HK-2 (cell line): Measurements from ENCODE around the gene PXYLP1.

ENCODE experiments used
- DNase-seq: peaks from one replicate; pipeline ENCODE4 v3.0.0-alpha.2; 2018; ENCODE audit not compliant: unreplicated experiment

PXYLP1 gene

GRCh38 chr3:141249041-141249440, 17.4 kb downstream of the PXYLP1 start:
- DNase-seq: no peak

DNA sequence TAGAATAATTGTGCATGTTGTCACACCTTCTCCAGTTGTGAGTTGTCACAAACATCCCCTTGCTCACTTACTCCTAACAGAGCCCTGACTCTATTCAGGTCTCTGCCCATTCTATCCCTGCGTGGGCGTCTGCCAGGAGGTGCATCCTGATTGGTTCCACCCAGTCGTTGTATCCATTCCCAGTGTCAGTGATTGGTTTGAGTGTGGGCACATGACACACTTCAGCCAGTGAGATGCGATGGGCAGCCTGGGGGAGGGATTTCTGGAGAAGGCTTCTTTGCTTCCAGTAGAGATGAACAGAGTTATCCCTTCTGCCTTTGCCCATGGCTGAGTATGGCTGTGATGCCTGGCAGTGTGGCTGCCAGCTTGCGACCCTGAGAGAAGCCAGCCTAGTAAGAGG, 18.7 kb downstream of the PXYLP1 start:
- DNase-seq: no peak

- DNase-seq: no peak
These were observed 19.2 kb downstream of the PXYLP1 start for GRCh38 chr3:141250828-141251227.

DNA sequence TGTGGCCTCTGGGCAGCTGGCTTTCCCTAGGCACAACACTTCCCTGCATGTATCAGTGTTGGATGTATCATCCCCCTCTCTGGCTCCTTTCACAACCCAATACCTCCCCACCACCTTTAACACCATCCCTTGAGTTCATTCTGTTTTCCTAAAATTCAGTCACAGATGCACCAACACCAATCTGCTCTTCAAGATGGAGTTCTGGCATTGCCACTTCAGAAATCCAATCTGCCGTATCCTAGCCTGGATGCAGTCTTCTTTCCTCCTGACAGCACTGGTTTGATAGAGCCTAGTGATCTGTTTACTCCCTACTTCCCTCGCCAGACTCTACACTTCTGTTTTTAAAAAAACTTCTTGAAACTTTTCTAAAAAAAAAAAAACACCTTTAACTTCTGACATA, 21.7 kb downstream of the PXYLP1 start:
- no peak for DNase-seq

- no peak for DNase-seq
These were observed 22.2 kb downstream of the PXYLP1 start for GRCh38 chr3:141253811-141254210.

- DNase-seq: no peak
These were observed 23.7 kb downstream of the PXYLP1 start for GRCh38 chr3:141255137-141255845.

DNA sequence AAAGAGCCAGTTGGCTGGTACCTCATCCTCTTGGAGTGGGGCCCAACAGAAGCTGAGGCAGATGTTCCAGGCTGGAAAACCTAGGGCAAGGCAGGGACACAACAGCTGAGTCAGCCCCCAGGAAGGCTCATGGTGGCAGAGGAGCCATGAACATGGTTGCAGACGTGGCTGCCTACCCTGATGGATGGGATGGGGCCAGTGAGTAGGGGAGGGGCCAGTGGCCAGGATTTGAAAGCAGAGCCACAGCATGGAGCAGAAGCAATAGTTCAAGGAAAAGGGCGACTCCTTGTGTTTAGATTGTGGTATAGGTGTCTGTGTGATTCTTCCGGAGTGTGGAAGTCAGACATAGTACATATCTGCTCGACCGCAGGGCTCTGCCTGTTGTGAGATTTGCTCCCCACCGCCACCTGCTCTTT, 24.2 kb downstream of the PXYLP1 start:
- DNase-seq: no peak

DNA sequence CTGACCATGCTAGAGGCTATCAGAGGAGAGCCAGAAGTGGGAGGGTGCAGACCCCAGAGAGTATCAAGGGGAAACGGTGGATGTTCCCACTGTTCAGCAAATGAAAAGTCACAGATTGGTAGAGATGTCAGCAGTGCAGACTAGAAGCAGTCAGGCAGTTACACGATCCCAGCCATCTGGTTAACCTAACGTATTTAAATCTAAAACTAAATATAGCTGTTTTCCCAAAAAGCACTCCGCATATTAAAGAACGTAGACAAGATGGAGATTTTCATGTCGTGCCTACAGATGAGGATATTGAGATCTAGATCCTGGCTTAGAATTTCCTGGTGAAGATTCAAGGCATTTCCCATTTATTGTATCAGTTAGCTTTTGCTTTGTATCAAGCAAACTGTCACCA, 25.2 kb downstream of the PXYLP1 start:
- DNase-seq: no peak

GRCh38 chr3:141257961-141258360, 26.3 kb downstream of the PXYLP1 start:
- no peak for DNase-seq

- no peak for DNase-seq
These were observed 27.3 kb downstream of the PXYLP1 start for GRCh38 chr3:141258973-141259372.

- no peak for DNase-seq
These were observed 28.4 kb downstream of the PXYLP1 start for GRCh38 chr3:141259821-141260629.

GRCh38 chr3:141260630-141260927, 29.0 kb downstream of the PXYLP1 start:
- DNase-seq: no peak

DNA sequence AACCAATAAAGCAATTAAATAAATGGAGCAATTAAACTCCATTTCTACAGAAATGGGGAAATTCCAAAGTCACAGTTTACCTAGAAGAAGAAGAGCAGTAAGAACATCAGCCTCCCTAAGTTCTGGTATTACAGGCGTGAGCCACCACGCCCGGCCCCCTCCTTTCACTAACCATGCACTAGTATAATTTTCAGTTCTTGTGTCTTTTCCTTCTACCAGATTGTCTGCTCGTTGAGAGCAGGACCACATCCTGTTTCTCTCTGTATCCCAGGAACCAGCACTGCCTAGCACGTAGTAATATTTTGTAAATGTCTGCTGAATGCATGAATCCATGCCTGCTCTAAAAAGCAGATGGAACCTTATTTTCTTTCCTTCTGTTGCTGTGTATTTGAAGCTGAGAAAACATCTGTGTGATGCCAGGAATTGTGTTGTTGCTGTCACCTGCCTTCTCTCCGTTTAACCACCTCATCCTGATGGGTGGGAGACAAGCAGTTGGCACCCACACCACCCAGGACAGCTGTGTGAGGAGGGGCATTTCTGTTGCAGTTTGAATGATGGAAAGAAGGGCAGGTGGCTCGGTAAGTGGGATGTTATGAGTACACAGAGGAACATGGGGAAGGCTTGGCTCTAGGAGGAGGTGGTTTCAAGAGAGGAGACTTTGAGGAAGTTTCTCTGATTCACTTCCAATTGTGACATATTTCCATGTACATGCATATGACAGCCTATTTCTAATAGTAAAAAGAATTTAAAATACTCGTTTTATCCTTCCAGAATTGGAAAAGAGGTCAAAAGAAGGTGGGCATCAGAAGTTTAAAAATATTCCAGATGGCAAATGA, 30.1 kb downstream of the PXYLP1 start:
- no peak for DNase-seq

GRCh38 chr3:141262308-141262705, 30.7 kb downstream of the PXYLP1 start:
- DNase-seq: no peak

DNA sequence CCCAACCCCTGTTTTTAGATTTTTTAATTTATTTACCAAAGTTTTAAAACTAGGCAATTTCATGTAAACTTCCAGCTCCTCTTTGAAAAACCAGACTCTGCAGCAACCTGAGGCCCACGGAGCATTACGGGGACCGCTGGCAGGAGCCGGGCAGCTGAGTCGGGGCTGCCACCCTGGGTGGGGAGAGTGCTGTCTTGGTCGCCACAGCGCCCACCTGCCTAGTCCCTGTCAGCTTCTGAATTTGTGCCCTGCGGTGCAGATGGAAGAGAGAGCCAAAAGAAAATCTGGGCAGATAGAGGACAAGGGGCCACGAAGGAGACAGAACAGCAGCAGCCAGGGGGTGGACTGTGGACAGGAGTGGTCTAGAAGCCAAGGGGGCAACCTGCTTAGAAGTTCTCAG, 34.6 kb downstream of the PXYLP1 start:
- no peak for DNase-seq

GRCh38 chr3:141266797-141267555, 35.4 kb downstream of the PXYLP1 start:
- no peak for DNase-seq

GRCh38 chr3:141267629-141268028, 36.0 kb downstream of the PXYLP1 start:
- no peak for DNase-seq

DNA sequence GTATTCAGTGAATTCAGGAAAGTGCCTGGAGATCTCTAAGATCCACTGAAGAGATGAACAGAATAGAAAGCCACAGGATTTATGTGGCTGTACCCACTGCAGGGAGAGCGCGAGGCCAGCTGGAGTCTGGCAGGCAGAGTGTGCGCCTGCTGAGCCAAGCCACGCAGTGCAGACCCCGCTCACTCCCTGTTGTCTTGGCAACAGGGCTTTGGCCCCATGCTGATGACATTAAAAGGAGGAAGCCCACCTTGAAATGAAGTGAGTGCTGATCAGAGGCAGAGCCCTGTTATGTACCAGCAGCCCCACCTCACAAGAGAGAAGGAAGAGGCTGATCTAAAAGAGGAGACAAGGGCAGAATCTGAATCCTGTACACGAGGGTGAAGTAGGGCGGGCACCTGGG, 36.7 kb downstream of the PXYLP1 start:
- DNase-seq: no peak

- DNase-seq: no peak
These were observed 37.2 kb downstream of the PXYLP1 start for GRCh38 chr3:141268791-141269190.

DNA sequence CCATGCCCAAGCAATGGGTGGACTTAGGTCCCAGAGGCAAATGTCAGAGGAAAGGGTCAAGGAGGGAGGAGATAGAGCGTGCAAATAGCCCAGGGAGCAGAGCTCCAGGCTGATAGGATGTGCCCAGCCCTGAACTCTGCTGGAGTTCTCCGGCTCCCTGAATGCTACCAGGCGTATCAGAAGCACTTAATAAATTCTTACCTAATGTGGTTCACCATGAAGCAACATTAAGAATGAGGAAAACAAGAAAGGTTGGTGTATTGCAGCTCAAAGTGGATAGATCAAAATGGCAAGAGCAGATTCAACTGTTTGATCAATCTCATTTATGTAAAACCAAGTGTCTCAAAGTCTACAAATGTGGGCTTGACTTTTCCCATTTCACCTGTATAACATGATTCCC, 38.3 kb downstream of the PXYLP1 start:
- DNase-seq: no peak

GRCh38 chr3:141271279-141272030, 39.8 kb downstream of the PXYLP1 start:
- DNase-seq: no peak
